HG02870 (cell line): ENCODE data around the gene CHRNA5.

Source experiments
- ATAC-seq: cut with Tn5 transposase; IDR thresholded peaks from one replicate; pipeline ENCODE4 v1.9.1; 2021; ENCODE audit warnings: mild to moderate bottlenecking, moderate library complexity; ENCODE audit not compliant: unreplicated experiment

Gene CHRNA5

GRCh38 chr15:78636378-78636859, 71.1 kb downstream of the CHRNA5 start:
- ATAC-seq = no peak

DNA sequence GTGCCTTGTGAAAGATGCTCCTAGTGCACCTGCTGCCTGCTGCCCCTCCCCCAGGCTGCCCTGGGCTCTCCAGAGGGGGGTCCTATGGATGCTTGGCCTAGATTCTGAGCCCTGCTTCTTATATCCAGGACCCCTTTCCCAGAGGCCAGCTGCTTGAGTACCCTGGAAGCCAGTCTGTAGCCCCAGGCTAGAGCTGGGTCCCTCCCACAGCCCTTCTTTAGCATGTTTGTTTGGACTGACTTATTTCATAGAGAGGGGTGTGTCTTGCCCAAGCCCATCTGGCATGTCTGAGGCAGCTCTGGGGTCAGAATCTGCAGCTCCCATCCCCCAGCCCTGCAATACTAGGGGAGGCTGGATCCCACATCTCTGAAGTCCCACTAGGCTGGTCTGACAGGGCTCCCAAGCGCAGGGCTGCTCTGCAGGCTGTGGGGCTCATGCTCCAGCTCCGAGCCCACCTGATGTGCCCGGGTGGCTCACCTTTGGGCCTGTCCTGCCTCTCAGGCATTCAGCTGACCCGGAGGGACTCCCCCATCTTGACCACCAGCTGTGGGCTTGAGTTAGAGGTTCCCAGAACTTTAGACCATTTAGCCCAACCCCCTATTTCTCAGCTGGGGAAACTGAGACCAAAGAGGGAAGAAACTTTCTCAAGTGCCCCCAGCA, 72.6 kb downstream of the CHRNA5 start:
- no peak for ATAC-seq

DNA sequence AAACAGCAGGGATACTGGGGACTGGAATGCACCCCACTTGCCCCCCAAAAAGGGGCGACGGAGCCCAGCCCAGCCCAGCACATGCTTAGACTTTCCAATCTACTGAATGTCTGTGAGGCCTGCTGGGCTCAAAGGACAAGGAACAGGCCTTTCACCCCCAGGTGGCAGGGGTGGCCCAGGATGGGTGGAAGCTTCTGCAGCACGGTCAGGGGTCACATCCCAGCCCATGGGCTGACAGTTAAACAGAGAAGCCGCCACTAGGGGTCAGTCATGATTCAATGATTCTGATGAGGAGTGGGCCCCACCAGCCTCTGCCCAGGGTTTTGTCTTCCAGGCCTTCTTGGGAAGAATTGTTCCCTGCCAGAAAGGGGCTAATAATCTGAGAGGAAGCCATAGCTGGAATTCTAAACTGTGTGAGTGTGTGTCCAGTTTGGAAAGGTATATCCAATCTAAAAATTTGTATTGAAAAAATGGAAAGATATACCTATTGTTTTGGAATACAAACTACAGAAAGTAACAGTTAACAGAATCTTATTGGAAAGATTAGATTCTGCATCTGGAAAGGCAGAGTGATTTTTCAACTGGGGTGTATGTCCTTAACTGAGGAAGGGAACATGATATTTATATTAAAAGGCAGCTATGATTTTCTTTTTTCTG, 73.5 kb downstream of the CHRNA5 start:
- no peak for ATAC-seq

DNA sequence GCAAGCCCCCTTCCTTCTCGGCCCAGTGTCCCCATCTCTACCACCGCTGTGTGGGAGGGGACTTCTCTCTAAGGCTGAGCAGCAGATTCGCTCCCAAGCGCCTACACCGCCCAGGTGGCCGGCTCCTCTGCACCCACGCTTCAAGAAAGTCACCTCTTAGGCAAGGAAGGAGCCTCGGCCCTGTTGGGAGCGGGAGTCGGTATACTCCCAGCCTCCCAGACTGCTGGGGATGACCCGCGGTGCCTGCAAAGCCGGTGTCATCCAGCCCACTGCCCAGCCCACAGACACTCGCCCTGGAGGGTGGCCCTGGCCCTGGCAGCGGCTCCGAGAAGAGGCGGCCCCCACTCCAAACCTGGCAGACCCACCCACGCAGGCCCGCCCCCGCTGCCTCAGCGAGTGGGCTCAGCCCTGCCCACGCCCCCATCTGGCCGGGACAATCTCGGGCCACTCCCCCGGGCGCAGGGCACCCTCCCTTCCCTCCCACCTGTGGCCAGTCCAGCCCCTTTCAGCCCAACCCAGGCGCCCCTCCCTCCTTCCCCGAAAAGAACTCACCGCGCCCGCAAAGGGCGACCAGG, 75.3 kb downstream of the CHRNA5 start:
- ATAC-seq = no peak

DNA sequence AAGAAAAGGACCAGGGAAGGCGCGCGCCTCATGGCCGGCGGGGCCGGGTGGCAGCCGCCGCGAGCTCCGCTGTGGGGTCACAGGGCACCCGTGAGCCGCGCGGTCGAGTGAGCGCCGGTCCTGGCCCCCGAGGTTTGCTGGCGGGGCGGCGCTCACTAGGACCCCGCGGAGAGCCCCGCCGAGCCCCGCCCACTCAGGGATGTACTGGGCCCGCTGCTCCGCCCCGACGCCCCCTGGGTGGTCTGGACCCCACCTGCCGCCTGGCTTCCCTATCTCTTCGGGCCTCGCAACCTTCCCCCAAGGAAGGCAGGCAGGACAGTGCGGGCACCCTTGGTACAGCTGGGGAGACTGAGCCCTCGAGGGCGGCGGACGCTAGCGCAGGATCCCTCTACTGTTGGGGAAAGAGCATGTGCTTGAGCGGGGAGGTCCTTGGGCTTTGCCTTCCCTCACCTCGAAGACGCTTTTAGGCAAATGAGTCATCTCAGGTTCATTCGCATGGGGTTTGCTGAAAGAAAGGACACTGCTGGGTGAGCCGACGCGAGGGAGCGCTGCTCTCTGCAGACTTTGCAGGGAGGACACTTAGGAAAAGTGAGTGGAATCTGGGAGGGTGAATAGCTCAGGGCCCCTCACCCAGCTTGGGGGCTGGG, 75.9 kb downstream of the CHRNA5 start, which contains the start of gene CHRNB4:
CHRNB4 (minus strand) TSS at position 109 of the 647 bp plus-strand sequence; CDS start at position 32, 77 bp downstream.
- ATAC-seq = no peak

DNA sequence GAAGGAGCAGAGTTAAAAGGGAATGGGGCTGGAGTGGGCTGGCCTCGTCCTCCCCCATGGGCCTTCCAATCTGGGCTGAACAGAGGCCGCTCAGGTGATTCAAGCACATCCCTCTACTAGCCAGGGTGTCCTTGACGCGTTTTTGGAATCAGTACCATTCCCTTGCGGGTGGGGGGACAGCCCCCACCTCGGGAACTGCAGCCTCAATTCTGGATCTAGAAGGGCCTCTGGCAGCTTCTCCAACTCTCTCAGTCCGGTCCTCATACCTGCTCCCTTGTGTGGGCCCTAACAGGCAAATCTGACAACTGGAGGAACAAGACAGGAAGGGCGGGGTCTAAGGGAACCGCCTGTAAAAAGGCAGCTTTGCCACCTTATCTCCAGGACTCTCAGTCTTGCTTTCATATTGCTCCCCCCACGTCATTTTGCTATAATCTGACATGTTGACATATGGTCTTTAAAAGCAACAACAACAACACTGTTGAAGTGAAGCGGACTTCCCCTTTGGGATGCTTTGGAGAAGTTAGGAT, 76.5 kb downstream of the CHRNA5 start:
- ATAC-seq = no peak

GRCh38 chr15:78642331-78642730, 77.0 kb downstream of the CHRNA5 start:
- ATAC-seq = no peak
